ENCODE data around the gene CORT. TPM values are rescaled to one million over a fixed set of nuclear protein-coding genes. Genes with fewer than 3 reads are reported as not detected.

Gene CORT
- total and polyA plus RNA-seq, 10 of the 15 experiments (the other 5 are each of a cell fraction or from before 2014, with no cell fraction given): 0.09 to 0.49 (median 0.23) TPM; not detected in 1

DNA sequence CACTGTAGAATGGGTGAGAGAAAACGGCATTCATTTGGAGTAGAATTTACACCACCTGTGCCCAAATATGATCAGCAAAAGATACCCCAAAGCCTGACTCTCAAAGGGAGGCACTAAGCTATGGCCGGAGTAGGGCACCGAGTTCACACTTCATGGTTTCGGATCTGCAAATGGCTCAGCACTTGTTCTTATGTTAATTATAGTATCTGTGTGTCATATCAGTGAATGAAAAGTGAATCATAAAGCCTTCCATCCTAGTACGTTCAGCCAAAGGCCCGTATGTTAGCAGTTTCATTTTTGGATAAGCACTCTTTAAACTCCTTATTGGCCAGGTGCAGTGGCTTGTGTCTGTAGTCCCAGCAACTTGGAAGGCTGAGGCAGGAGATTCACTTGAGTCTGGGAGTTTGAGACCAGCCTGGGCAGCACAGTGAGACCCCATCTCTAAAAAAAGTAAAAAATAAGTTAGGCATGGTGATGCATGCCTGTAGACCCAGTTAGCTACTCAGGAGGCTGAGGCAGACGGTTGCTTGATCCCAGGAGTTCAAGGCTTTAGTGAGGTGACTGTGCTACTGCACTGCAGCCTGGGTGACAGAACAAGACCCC lies 4.9 kb upstream of the CORT start (continued):
- no peak for TF ChIP-seq BCLAF1 (IDR thresholded peaks at IDR 0.05)
- no peak for TF ChIP-seq REST (IDR thresholded peaks at IDR 0.05; ENCODE audit: low read depth, low read length)
- no peak for TF ChIP-seq E4F1 (IDR thresholded peaks at IDR 0.05; ENCODE audit: borderline replicate concordance, partially characterized antibody)
- no peak for TF ChIP-seq POLR2AphosphoS2 (IDR thresholded peaks at IDR 0.05; ENCODE audit: low read depth, low read length)
- TF ChIP-seq BACH1 (IDR thresholded peaks at IDR 0.05; ENCODE audit: borderline replicate concordance): no peak
- TF ChIP-seq MAX (IDR thresholded peaks at IDR 0.05; ENCODE audit: low read depth, low read length): no peak
- TF ChIP-seq, protein P1, sequence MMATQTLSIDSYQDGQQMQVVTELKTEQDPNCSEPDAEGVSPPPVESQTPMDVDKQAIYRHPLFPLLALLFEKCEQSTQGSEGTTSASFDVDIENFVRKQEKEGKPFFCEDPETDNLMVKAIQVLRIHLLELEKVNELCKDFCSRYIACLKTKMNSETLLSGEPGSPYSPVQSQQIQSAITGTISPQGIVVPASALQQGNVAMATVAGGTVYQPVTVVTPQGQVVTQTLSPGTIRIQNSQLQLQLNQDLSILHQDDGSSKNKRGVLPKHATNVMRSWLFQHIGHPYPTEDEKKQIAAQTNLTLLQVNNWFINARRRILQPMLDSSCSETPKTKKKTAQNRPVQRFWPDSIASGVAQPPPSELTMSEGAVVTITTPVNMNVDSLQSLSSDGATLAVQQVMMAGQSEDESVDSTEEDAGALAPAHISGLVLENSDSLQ (IDR thresholded peaks at IDR 0.05): no peak
- TF ChIP-seq HDGF (IDR thresholded peaks at IDR 0.05): no peak
- TF ChIP-seq KAT2A (conservative IDR thresholded peaks at IDR 0.05; ENCODE audit: control insufficient read depth, low read depth, low read length): no peak
- TF ChIP-seq BRCA1 (IDR thresholded peaks at IDR 0.05; ENCODE audit: low read depth, low read length): no peak
- no peak for TF ChIP-seq MEF2A (IDR thresholded peaks at IDR 0.05; ENCODE audit: insufficient read depth, low read depth, low read length)
- no peak for TF ChIP-seq BMI1 (IDR thresholded peaks at IDR 0.05; ENCODE audit: borderline replicate concordance)
